Fibroblast of lung (primary cell): ENCODE results near the gene ZNF774. TPM values are rescaled to one million over a fixed set of nuclear protein-coding genes. Genes with fewer than 3 reads are reported as not detected.

ENCODE experiments used
- DNase-seq, 2 donors: peaks; one replicate each; pipeline versions ENCODE4 v3.0.0 to v3.0.0-alpha.2; 2010; ENCODE audit warnings: low read depth in 2 of 2
- H2AFZ ChIP-seq: 2 replicates; pipeline ENCODE4 v1.5.1; 2012; ENCODE audit warnings: low read length, control low read depth, inconsistent platforms
- H3K27ac ChIP-seq: 2 replicates; pipeline ENCODE4 v1.5.1; 2011; ENCODE audit warnings: low read length, control low read depth; ENCODE audit not compliant: insufficient read depth
- H3K27me3 ChIP-seq: 2 replicates; pipeline ENCODE4 v1.5.1; 2011; ENCODE audit warnings: mild to moderate bottlenecking, low read length; ENCODE audit not compliant: control insufficient read depth, insufficient read depth
- H3K36me3 ChIP-seq: 2 replicates; pipeline ENCODE4 v1.5.1; 2011; ENCODE audit warnings: low read length; ENCODE audit not compliant: control insufficient read depth, insufficient read depth
- H3K4me1 ChIP-seq: 2 replicates; pipeline ENCODE4 v1.5.1; 2011; ENCODE audit warnings: low read length; ENCODE audit not compliant: control insufficient read depth, insufficient read depth; ENCODE audit errors: extremely low read depth
- H3K4me2 ChIP-seq: 2 replicates; pipeline ENCODE4 v1.5.1; 2011; ENCODE audit warnings: low read length, control low read depth; ENCODE audit not compliant: insufficient read depth; ENCODE audit errors: extremely low read depth
- H3K4me3 ChIP-seq, 4 experiments: fragments of 200-600 bp in 1 of 4; sonication (generic) in 1 of 4; replicated peaks in 1 of 4; 2 replicates each; pipeline ENCODE4 v1.5.1; 2011 to 2016; ENCODE audit warnings: low read length in 4 of 4, low read depth in 3 of 4, mild to moderate bottlenecking in 3 of 4, control low read depth in 2 of 4, inconsistent platforms in 1 of 4, mixed read lengths in 1 of 4; ENCODE audit not compliant: insufficient read depth in 1 of 4; ENCODE audit errors: control extremely low read depth in 1 of 4
- H3K79me2 ChIP-seq: 2 replicates; pipeline ENCODE4 v1.5.1; 2012; ENCODE audit warnings: mild to moderate bottlenecking, low read length, inconsistent platforms; ENCODE audit not compliant: control insufficient read depth, insufficient read depth
- H3K9ac ChIP-seq: 2 replicates; pipeline ENCODE4 v1.5.1; 2011; ENCODE audit warnings: mild to moderate bottlenecking, low read length, control low read depth; ENCODE audit not compliant: insufficient read depth
- H3K9me3 ChIP-seq: 2 replicates; pipeline ENCODE4 v1.5.1; 2012; ENCODE audit warnings: low read depth, low read length; ENCODE audit not compliant: control insufficient read depth, insufficient read depth
- H4K20me1 ChIP-seq: 2 replicates; pipeline ENCODE4 v1.5.1; 2011; ENCODE audit warnings: low read length; ENCODE audit not compliant: control insufficient read depth, insufficient read depth; ENCODE audit errors: extremely low read depth
- CTCF ChIP-seq, 2 donors: IDR thresholded peaks in 1 of 2; conservative IDR thresholded peaks in 1 of 2; 1 replicate in 1 of 2; 2 replicates in 1 of 2; pipeline ENCODE4 v1.5.1; 2011 to 2012; ENCODE audit warnings: low read length in 2 of 2, control low read depth in 1 of 2, inconsistent platforms in 1 of 2, low read depth in 1 of 2, mild to moderate bottlenecking in 1 of 2
- EZH2 ChIP-seq: IDR thresholded peaks from 2 replicates; pipeline ENCODE4 v1.5.1; 2012; ENCODE audit warnings: low read length, control low read depth, mild to moderate bottlenecking; ENCODE audit errors: missing control alignments
- polyA plus RNA-seq, 2 donors: library from polyadenylated mRNA; depleted of rRNA in 1 of 2; stranded (reverse) in 1 of 2; unstranded in 1 of 2; fragments of >200 nt; gene quantifications; 2 replicates each; pipeline ENCODE4 v1.2.1, GENCODE V29; 2011 to 2012; ENCODE audit warnings: missing spikeins in 1 of 2
- total RNA-seq: library from RNA; depleted of rRNA; stranded (reverse); fragments of >200 nt; gene quantifications from 2 replicates; pipeline ENCODE4 v1.2.1, GENCODE V29; 2014

Gene ZNF774
- total and polyA plus RNA-seq, 2 donors (not counting 1 experiment from before 2014, with no cell fraction given) = 1.3 to 1.8 TPM

GRCh38 chr15:90326441-90326840 is 25.6 kb upstream of the ZNF774 start:
- no peak overlapping the region for H3K4me2 ChIP-seq
- H3K4me3 ChIP-seq = no peak overlapping the region
- no peak overlapping the region for H3K27ac ChIP-seq
- H3K9me3 ChIP-seq = no peaks in the 10 kb centered on the region
- H3K79me2 ChIP-seq = no peaks in the 10 kb centered on the region
- no peak overlapping the region for H3K9ac ChIP-seq
- H3K36me3 ChIP-seq = no peaks in the 10 kb centered on the region
- no peaks in the 10 kb centered on the region for H4K20me1 ChIP-seq
- H3K27me3 ChIP-seq = no peaks in the 10 kb centered on the region
- no peak overlapping the region for H2AFZ ChIP-seq
- no peak for DNase-seq
- TF ChIP-seq EZH2 (no peak), CTCF (conservative IDR thresholded peaks at IDR 0.05 in 1 of 2, IDR thresholded peaks at IDR 0.05 in 1 of 2; ENCODE audit: low read depth in 1 of 2, low read length in 2 of 2) (no peak)
- no peaks in the 10 kb centered on the region for H3K4me1 ChIP-seq

DNA sequence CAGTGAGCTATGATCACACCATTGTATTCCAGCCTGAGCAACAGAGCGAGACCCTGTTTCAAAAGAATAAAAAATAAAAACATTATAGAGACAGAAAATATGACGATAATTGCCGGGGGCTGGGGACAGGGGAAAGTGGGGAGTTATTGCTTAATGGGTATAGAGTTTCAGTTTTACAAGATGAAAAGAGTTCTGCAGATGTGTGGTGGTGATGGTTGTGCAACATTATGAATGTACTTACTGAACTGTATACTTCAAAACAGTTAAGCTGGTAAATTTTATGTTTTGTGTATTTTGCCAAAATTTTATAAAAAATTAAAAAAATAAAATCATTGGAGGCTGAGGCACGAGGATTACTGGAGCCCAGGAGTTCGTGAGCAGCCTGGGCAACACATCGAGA is 24.8 kb upstream of the ZNF774 start:
- Histone ChIP-seq H3K36me3 (no peaks in the 10 kb centered on the region), H2AFZ (no peak overlapping the region), H3K4me1 (no peaks in the 10 kb centered on the region), H3K9ac (no peak overlapping the region), H3K27ac (no peak overlapping the region), H4K20me1 (no peaks in the 10 kb centered on the region), H3K27me3 (no peaks in the 10 kb centered on the region), H3K4me2 (no peak overlapping the region), H3K4me3 (no peak overlapping the region), H3K9me3 (no peaks in the 10 kb centered on the region), H3K79me2 (no peaks in the 10 kb centered on the region)
- peak in 1 of 2 donors; percentile 59 for DNase-seq
- TF ChIP-seq CTCF (conservative IDR thresholded peaks at IDR 0.05 in 1 of 2, IDR thresholded peaks at IDR 0.05 in 1 of 2; ENCODE audit: low read depth in 1 of 2, low read length in 2 of 2) (no peak), EZH2 (no peak)

DNA sequence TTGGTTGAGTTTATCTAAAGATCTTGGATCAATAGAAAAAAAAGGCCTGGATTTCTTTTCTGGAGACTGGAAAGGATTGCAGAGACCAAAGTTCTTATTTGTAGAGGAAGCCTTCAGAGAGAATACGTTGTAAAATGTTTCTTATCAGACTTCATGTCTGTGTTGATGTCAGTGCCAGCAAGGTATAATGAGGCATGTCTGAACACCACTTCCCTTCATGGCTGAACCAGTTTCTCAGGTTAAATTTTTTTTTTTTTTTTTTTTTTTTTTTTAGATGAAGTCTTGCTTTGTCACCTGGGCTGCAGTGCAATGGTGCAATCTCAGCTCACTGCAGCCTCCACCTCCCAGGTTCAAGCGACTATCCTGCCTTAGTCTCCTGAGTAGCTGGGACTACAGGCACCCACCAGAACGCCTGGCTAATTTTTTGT is 17.8 kb upstream of the ZNF774 start:
- Histone ChIP-seq H4K20me1 (no peaks in the 10 kb centered on the region), H3K79me2 (no peaks in the 10 kb centered on the region), H3K9me3 (no peaks in the 10 kb centered on the region), H2AFZ (no peak overlapping the region), H3K27ac (no peak overlapping the region), H3K9ac (no peak overlapping the region), H3K4me3 (no peak overlapping the region), H3K36me3 (no peaks in the 10 kb centered on the region), H3K4me2 (no peak overlapping the region), H3K4me1 (no peaks in the 10 kb centered on the region), H3K27me3 (no peaks in the 10 kb centered on the region)
- TF ChIP-seq CTCF (conservative IDR thresholded peaks at IDR 0.05 in 1 of 2, IDR thresholded peaks at IDR 0.05 in 1 of 2; ENCODE audit: low read depth in 1 of 2, low read length in 2 of 2) (no peak), EZH2 (no peak)
- DNase-seq = no peak
